ENCODE measurements around the gene ATG5. TPM values are rescaled to one million over a fixed set of nuclear protein-coding genes. Genes with fewer than 3 reads are reported as not detected.
A peak's percentile ranks its signal among the peaks of the same experiment; 100 is the strongest.
"Not testable (repeated sequence)": the region's sequence is repeated elsewhere in the genome, so short reads cannot be mapped to it uniquely, and the experiment has no call there.

The ATG5 gene
- total RNA-seq, 1 donor from 2014 or later, result 87.2 TPM

- DNase-seq (ENCODE audit: low spot score in 2 of 2) (no peak), FAIRE-seq (no peak)
Measured at GRCh38 chr6:106315765-106316374, 9.7 kb downstream of the ATG5 start.

GRCh38 chr6:106309766-106310373, 15.7 kb downstream of the ATG5 start:
- no peak for FAIRE-seq
- DNase-seq (ENCODE audit: low spot score in 2 of 2), result no peak

- no peak for DNase-seq (ENCODE audit: low spot score in 2 of 2)
- no peak for FAIRE-seq
Measured at GRCh38 chr6:106308985-106309384, 16.6 kb downstream of the ATG5 start.

- FAIRE-seq (no peak), DNase-seq (ENCODE audit: low spot score in 2 of 2) (no peak)
Measured at GRCh38 chr6:106305740-106306139, 19.8 kb downstream of the ATG5 start.

GRCh38 chr6:106300944-106301343, 24.6 kb downstream of the ATG5 start:
- peak; percentile 71 for FAIRE-seq
- DNase-seq (ENCODE audit: low spot score in 2 of 2), result no peak

GRCh38 chr6:106300020-106300780, 25.4 kb downstream of the ATG5 start:
- FAIRE-seq, result no peak
- no peak for DNase-seq (ENCODE audit: low spot score in 2 of 2)

- FAIRE-seq (no peak), DNase-seq (ENCODE audit: low spot score in 2 of 2) (no peak)
Measured at GRCh38 chr6:106293116-106293515, 32.4 kb downstream of the ATG5 start.

GRCh38 chr6:106290954-106291353, 34.6 kb downstream of the ATG5 start:
- no peak for FAIRE-seq

GRCh38 chr6:106290032-106290431, 35.5 kb downstream of the ATG5 start:
- FAIRE-seq (peak; percentile 44), DNase-seq (ENCODE audit: low spot score in 2 of 2) (no peak)

More at GRCh38 chr6:106290954-106291353, 34.6 kb downstream of the ATG5 start:
- DNase-seq (ENCODE audit: low spot score in 2 of 2), result no peak

GRCh38 chr6:106287215-106287614, 38.3 kb downstream of the ATG5 start:
- FAIRE-seq (no peak), DNase-seq (ENCODE audit: low spot score in 2 of 2) (no peak)

- FAIRE-seq (no peak), DNase-seq (ENCODE audit: low spot score in 2 of 2) (no peak)
Measured at GRCh38 chr6:106286746-106287145, 38.8 kb downstream of the ATG5 start.

GRCh38 chr6:106283481-106283880, 42.1 kb downstream of the ATG5 start:
- DNase-seq (ENCODE audit: low spot score in 2 of 2), result no peak
- FAIRE-seq, result no peak

- no peak for FAIRE-seq
- DNase-seq (ENCODE audit: low spot score in 2 of 2), result no peak
Measured at GRCh38 chr6:106281661-106282060, 43.9 kb downstream of the ATG5 start.

- DNase-seq (ENCODE audit: low spot score in 2 of 2), result no peak
- FAIRE-seq, result no peak
Measured at GRCh38 chr6:106281088-106281487, 44.5 kb downstream of the ATG5 start.

GRCh38 chr6:106279179-106279578, 46.4 kb downstream of the ATG5 start:
- FAIRE-seq, result no peak
- DNase-seq (ENCODE audit: low spot score in 2 of 2), result no peak

- FAIRE-seq, result no peak
- DNase-seq (ENCODE audit: low spot score in 2 of 2), result no peak
Measured at GRCh38 chr6:106275692-106276091, 49.9 kb downstream of the ATG5 start.

- DNase-seq (ENCODE audit: low spot score in 2 of 2), result no peak
- FAIRE-seq, result no peak
Measured at GRCh38 chr6:106273087-106273486, 52.5 kb downstream of the ATG5 start.

GRCh38 chr6:106272287-106272686, 53.3 kb downstream of the ATG5 start:
- no peak for FAIRE-seq
- DNase-seq (ENCODE audit: low spot score in 2 of 2), result no peak

GRCh38 chr6:106270414-106270813, 55.1 kb downstream of the ATG5 start:
- FAIRE-seq, result no peak
- no peak for DNase-seq (ENCODE audit: low spot score in 2 of 2)

GRCh38 chr6:106269268-106269919, 56.2 kb downstream of the ATG5 start:
- not testable (repeated sequence) for FAIRE-seq; DNase-seq (ENCODE audit: low spot score in 2 of 2)

- FAIRE-seq; DNase-seq (ENCODE audit: low spot score in 2 of 2): not testable (repeated sequence)
Measured at GRCh38 chr6:106268500-106268899, 57.1 kb downstream of the ATG5 start.
